Measurements from ENCODE around the gene SLC24A3. TPM values are rescaled to one million over a fixed set of nuclear protein-coding genes. Genes with fewer than 3 reads are reported as not detected.

SLC24A3 gene
- total RNA-seq, 1 experiment from 2014 or later = not detected

DNA sequence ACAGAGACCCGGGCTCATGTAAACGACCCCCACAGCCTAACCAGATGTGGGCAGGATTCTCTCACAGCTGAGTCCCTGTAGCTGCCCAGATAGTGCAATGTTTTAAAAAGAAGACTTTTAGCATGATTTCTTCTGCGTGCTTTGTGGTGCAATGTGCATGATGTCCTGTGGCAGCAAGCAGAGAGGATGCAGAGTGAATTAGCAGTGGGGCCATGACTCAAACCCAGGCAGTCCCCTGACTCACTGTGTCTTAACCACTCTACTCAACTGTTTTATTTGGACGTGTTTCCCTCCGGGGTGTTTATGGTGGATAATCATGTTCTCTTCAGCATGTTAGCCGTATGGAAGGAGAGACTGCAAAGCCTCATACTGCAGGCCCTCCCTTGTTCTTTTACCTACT, 247.9 kb downstream of the SLC24A3 start:
- DNase-seq (ENCODE audit: low read depth, low spot score) (no peak), ATAC-seq (no peak)
- no peak overlapping the region for H3K27ac ChIP-seq (ENCODE audit: low read length)
- BruUV-seq (replicated peaks) = no TSS peak
- intact Hi-C loops (cut with micrococcal nuclease; ENCODE audit: unreplicated experiment) (no loop called here), in situ Hi-C loops (cut with HindIII; ENCODE audit: low pct_unique_long_range_greater_than_20kb, low sequenced_read_pairs) (no loop called here)
- H3K36me3 ChIP-seq (ENCODE audit: control insufficient read depth, insufficient read depth, low read length) = no peaks in the 10 kb centered on the region
- ChIA-PET POLR2A (interaction anchor here (0.6 kb wide), 1 partner anchor 1372 kb away, joined by 5 read pairs; no protein-coding TSS in a partner anchor), CTCF (no interaction called here)
- no peaks in the 10 kb centered on the region for H3K9me3 ChIP-seq (ENCODE audit: control insufficient read depth, insufficient read depth, low read depth, low read length)
- no peak for TF ChIP-seq POLR2AphosphoS5 (IDR thresholded peaks at IDR 0.05; ENCODE audit: low read depth, low read length)
- TF ChIP-seq TCF7L2 (IDR thresholded peaks at IDR 0.05; ENCODE audit: low read depth, low read length) = no peak
- TF ChIP-seq, protein P1, sequence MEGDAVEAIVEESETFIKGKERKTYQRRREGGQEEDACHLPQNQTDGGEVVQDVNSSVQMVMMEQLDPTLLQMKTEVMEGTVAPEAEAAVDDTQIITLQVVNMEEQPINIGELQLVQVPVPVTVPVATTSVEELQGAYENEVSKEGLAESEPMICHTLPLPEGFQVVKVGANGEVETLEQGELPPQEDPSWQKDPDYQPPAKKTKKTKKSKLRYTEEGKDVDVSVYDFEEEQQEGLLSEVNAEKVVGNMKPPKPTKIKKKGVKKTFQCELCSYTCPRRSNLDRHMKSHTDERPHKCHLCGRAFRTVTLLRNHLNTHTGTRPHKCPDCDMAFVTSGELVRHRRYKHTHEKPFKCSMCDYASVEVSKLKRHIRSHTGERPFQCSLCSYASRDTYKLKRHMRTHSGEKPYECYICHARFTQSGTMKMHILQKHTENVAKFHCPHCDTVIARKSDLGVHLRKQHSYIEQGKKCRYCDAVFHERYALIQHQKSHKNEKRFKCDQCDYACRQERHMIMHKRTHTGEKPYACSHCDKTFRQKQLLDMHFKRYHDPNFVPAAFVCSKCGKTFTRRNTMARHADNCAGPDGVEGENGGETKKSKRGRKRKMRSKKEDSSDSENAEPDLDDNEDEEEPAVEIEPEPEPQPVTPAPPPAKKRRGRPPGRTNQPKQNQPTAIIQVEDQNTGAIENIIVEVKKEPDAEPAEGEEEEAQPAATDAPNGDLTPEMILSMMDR (IDR thresholded peaks at IDR 0.05) = no peak
- no peak for TF ChIP-seq SIN3A (IDR thresholded peaks at IDR 0.05; ENCODE audit: borderline replicate concordance, insufficient read depth, low read depth, low read length)
- H3K27me3 ChIP-seq (ENCODE audit: control insufficient read depth, insufficient read depth, low read length) = no peaks in the 10 kb centered on the region; the same call in 1 of the 2 replicates
- H3K4me3 ChIP-seq (ENCODE audit: low read depth in 2 of 2, low read length in 2 of 2) = no peak overlapping the region
- H3K4me1 ChIP-seq (ENCODE audit: control insufficient read depth, insufficient read depth, low read length) = no peaks in the 10 kb centered on the region

DNA sequence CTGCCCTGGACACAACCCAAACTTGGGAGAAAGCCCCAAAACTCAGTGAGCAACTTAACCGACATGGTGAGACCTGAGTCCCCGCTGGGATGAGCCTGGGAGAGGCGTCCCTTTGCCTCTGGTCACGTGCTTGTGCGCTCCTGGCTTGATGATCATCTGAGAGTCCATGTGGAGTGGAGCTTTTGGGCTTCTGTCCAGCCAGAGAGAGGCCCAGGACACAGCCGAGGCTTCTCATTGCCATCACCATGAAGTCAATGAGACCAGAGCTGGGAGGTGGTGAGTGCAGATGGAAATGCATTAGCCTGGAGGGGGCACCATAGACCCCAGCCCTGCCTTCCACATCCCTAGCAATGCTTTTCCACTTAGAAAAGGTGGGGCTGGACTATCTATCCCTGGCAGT, 250.0 kb downstream of the SLC24A3 start:
- H3K36me3 ChIP-seq (ENCODE audit: control insufficient read depth, insufficient read depth, low read length) = no peaks in the 10 kb centered on the region
- no peaks in the 10 kb centered on the region for H3K4me1 ChIP-seq (ENCODE audit: control insufficient read depth, insufficient read depth, low read length)
- TF ChIP-seq, protein P1 (IDR thresholded peaks at IDR 0.05) = no peak
- no peak for TF ChIP-seq TCF7L2 (IDR thresholded peaks at IDR 0.05; ENCODE audit: low read depth, low read length)
- TF ChIP-seq SIN3A (IDR thresholded peaks at IDR 0.05; ENCODE audit: borderline replicate concordance, insufficient read depth, low read depth, low read length) = no peak
- TF ChIP-seq POLR2AphosphoS5 (IDR thresholded peaks at IDR 0.05; ENCODE audit: low read depth, low read length) = no peak
- TF ChIP-seq, protein P2, sequence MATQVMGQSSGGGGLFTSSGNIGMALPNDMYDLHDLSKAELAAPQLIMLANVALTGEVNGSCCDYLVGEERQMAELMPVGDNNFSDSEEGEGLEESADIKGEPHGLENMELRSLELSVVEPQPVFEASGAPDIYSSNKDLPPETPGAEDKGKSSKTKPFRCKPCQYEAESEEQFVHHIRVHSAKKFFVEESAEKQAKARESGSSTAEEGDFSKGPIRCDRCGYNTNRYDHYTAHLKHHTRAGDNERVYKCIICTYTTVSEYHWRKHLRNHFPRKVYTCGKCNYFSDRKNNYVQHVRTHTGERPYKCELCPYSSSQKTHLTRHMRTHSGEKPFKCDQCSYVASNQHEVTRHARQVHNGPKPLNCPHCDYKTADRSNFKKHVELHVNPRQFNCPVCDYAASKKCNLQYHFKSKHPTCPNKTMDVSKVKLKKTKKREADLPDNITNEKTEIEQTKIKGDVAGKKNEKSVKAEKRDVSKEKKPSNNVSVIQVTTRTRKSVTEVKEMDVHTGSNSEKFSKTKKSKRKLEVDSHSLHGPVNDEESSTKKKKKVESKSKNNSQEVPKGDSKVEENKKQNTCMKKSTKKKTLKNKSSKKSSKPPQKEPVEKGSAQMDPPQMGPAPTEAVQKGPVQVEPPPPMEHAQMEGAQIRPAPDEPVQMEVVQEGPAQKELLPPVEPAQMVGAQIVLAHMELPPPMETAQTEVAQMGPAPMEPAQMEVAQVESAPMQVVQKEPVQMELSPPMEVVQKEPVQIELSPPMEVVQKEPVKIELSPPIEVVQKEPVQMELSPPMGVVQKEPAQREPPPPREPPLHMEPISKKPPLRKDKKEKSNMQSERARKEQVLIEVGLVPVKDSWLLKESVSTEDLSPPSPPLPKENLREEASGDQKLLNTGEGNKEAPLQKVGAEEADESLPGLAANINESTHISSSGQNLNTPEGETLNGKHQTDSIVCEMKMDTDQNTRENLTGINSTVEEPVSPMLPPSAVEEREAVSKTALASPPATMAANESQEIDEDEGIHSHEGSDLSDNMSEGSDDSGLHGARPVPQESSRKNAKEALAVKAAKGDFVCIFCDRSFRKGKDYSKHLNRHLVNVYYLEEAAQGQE (IDR thresholded peaks at IDR 0.05; ENCODE audit: insufficient read depth in 1 of 2, low read depth in 2 of 2, low read length in 1 of 2) = no peak
- H3K27me3 ChIP-seq (ENCODE audit: control insufficient read depth, insufficient read depth, low read length) = peaks cover 3% of the 10 kb centered on the region; the same call in 1 of the 2 replicates
- no peak overlapping the region for H3K4me3 ChIP-seq (ENCODE audit: low read depth in 2 of 2, low read length in 2 of 2)
- no TSS peak for BruUV-seq (replicated peaks)
- no peaks in the 10 kb centered on the region for H3K9me3 ChIP-seq (ENCODE audit: control insufficient read depth, insufficient read depth, low read depth, low read length)
- ChIA-PET POLR2A (no interaction called here), CTCF (no interaction called here)
- DNase-seq (ENCODE audit: low read depth, low spot score) = no peak
- intact Hi-C loops (cut with micrococcal nuclease; ENCODE audit: unreplicated experiment) = no loop called here
- no peak overlapping the region for H3K27ac ChIP-seq (ENCODE audit: low read length)
- in situ Hi-C loops (cut with HindIII; ENCODE audit: low pct_unique_long_range_greater_than_20kb, low sequenced_read_pairs) = no loop called here
- ATAC-seq = no peak

Measured in Panc1 (cell line).